ENCODE data around the gene STK32A. TPM values are rescaled to one million over a fixed set of nuclear protein-coding genes. Genes with fewer than 3 reads are reported as not detected.

The STK32A gene
- 0.28 and 0.61 TPM in 2 replicates for total RNA-seq
- long read RNA-seq, result 0 reads

DNA sequence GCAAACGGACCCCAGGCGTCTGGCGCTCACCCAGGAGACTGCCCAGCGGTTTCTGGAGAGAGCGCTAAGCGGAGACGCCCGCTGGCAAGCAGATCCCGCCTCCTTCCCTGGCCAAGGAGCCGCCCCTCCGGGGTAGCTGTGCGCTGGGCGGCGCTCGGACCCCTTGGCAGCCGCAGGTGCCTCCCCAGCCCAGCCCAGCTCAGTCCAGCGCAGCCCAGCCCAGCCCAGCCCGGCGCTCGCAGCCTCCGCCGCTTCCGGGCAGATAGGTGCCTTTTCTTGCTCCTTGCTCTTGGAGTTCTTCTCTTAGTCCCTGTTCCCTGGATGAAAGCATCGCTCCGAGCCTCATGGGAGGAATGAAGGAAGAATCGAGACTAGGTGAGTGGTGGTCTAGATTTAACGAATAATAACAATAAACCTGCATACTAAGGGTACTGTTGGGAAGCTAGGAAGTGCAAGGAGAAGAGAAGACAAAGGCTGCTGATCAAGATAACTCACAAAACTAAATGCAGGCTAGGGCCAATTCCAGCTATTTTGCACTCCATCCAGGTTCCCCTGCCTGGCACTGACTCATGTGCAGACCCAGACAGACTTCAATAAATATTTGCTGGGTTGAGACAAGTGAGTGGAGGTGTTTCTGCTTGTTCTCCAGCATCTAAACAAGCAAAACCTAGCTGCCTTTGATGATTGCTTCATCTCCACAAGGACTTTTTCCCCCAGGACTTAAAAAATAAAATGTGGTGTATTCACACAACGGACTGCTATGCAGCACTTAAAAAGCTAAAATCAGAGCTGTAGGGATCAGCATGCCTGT is at the start of gene STK32A:
STK32A (plus strand) TSS at position 202 of the 811 bp plus-strand sequence. CDS start 4,609 bp downstream, outside the sequence.
- Mint-ChIP-seq H3K27ac (ENCODE audit: unreplicated experiment) (no peak within 1 kb of the TSS), H3K36me3 (ENCODE audit: low read depth) (no peaks in the 10 kb centered on the region), H3K4me1 (peaks cover 4% of the 10 kb centered on the region), H3K9me3 (peaks cover 2% of the 10 kb centered on the region), H3K27me3 (ENCODE audit: low read depth) (peaks cover 78% of the 10 kb centered on the region), H3K4me3 (peak within 1 kb of the TSS; percentile 72)
- peak; percentile 48 for DNase-seq (ENCODE audit: low read depth, low spot score)
- TF ChIP-seq, protein P1, sequence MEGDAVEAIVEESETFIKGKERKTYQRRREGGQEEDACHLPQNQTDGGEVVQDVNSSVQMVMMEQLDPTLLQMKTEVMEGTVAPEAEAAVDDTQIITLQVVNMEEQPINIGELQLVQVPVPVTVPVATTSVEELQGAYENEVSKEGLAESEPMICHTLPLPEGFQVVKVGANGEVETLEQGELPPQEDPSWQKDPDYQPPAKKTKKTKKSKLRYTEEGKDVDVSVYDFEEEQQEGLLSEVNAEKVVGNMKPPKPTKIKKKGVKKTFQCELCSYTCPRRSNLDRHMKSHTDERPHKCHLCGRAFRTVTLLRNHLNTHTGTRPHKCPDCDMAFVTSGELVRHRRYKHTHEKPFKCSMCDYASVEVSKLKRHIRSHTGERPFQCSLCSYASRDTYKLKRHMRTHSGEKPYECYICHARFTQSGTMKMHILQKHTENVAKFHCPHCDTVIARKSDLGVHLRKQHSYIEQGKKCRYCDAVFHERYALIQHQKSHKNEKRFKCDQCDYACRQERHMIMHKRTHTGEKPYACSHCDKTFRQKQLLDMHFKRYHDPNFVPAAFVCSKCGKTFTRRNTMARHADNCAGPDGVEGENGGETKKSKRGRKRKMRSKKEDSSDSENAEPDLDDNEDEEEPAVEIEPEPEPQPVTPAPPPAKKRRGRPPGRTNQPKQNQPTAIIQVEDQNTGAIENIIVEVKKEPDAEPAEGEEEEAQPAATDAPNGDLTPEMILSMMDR (conservative IDR thresholded peaks at IDR 0.05), result no peak

DNA sequence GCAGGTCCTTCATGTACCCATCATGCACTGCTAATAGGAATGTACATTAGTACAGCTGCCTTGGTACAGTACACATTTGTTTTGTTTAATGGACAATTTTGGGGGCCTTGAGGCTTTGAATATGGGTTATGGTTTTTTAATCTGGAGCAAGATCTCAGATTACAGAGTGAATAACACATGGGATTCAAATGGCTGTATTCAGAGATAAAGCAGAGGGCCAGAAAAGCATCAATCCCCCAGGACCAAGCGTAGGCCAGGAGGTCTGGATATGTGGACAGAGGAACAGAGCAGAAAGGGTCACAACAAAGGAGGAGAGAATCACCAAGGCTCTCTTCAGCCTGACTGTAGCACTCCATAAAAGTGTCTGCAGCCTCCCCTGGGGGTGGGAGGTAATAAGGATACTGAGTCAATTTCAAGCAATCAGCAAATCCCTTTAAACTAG is 47.7 kb upstream of the STK32A start:
- no peak for DNase-seq (ENCODE audit: low read depth, low spot score)
- Mint-ChIP-seq H3K27ac (ENCODE audit: unreplicated experiment) (no peak overlapping the region), H3K4me3 (no peak overlapping the region), H3K9me3 (no peaks in the 10 kb centered on the region), H3K27me3 (ENCODE audit: low read depth) (no peaks in the 10 kb centered on the region), H3K4me1 (peaks cover 11% of the 10 kb centered on the region), H3K36me3 (ENCODE audit: low read depth) (no peaks in the 10 kb centered on the region)
- TF ChIP-seq, protein P1 (conservative IDR thresholded peaks at IDR 0.05), result no peak

DNA sequence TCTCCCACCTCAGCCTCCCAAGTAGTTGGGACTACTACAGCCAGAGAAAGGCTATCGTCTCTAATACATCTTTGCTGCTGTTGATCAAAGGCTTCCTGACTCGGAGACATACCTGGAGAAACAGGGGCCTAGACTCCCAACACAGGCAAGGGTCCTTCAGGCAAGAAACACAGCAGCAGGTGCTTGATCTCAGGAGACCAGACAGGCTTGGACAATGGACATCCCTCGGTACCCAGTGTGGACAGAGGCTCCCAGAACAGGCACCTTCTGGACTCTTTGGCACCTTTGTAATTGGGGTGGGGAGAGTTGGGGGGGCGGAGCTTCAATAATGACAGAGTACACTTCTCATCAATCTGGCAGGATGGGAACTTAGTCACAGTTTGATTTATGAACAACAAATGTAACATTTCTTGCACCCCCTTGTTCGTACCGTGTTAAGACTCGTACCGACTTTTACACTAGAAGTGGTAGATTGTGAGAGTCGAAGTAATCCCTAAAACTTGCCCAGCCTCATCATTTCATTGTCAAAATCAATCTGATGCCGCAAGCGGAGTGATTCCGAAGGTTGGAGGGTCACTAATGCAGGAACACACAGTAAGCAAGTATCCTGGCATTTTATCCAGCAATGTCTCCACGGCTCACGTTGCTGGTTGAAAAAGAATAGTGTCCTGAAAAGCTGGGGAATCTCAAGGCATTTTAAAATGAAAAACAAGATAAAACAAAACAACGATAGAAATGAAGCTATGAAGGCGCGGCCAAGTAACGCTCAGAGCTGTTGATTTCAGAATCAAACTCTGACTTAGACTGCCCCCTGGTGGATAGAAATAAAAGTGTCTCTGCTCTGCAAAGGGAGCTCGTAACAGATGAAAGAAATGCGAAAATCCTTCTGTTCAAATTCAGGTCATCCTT is 46.4 kb upstream of the STK32A start:
- H3K27ac Mint-ChIP-seq (ENCODE audit: unreplicated experiment), result no peak overlapping the region
- no peak overlapping the region for H3K4me3 Mint-ChIP-seq
- no peaks in the 10 kb centered on the region for H3K36me3 Mint-ChIP-seq (ENCODE audit: low read depth)
- peak; percentile 59 for DNase-seq (ENCODE audit: low read depth, low spot score)
- H3K27me3 Mint-ChIP-seq (ENCODE audit: low read depth), result no peaks in the 10 kb centered on the region
- no peaks in the 10 kb centered on the region for H3K9me3 Mint-ChIP-seq
- TF ChIP-seq, protein P1 (conservative IDR thresholded peaks at IDR 0.05), result peak; percentile 93
- H3K4me1 Mint-ChIP-seq, result peaks cover 11% of the 10 kb centered on the region

DNA sequence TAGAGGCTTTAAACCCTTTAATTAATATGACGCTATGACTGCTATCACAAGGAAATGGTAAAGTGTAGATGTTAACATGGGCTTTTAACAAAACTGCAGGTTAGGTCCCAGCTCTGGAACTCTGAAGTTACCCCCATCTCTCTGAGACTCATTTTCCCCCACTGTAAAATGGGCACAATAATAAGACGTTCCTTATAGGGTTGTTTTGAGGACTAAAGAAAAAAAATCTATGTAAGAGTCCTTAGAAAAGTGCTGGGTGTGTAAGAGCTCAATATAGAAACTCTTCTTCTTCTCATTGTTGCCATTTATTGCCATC is 45.8 kb upstream of the STK32A start:
- Mint-ChIP-seq H3K4me1 (peaks cover 11% of the 10 kb centered on the region), H3K27ac (ENCODE audit: unreplicated experiment) (no peak overlapping the region), H3K4me3 (no peak overlapping the region), H3K36me3 (ENCODE audit: low read depth) (no peaks in the 10 kb centered on the region), H3K27me3 (ENCODE audit: low read depth) (no peaks in the 10 kb centered on the region), H3K9me3 (no peaks in the 10 kb centered on the region)
- TF ChIP-seq, protein P1 (conservative IDR thresholded peaks at IDR 0.05), result no peak
- DNase-seq (ENCODE audit: low read depth, low spot score), result no peak

DNA sequence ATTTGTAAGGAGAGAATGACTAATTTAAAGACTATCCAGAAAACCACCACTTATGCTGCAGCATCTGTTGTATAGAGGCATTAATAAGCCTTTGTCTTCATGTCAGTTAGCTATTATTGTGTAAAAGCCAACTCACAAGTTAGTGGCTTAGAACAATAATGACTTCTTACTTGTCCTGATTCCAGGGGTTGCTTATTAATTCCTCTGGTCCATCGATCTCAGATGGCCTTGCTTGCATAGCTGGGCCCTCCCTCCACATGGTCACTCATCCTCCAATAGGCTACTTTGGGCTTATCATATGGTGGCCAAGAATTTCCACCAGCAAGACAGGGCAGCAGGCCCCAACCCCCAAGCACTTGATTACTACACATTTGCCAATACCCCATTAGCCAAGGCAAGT is 44.5 kb upstream of the STK32A start:
- DNase-seq (ENCODE audit: low read depth, low spot score), result no peak
- Mint-ChIP-seq H3K4me3 (no peak overlapping the region), H3K27me3 (ENCODE audit: low read depth) (no peaks in the 10 kb centered on the region), H3K36me3 (ENCODE audit: low read depth) (no peaks in the 10 kb centered on the region), H3K9me3 (no peaks in the 10 kb centered on the region), H3K27ac (ENCODE audit: unreplicated experiment) (no peak overlapping the region), H3K4me1 (peaks cover 11% of the 10 kb centered on the region)
- TF ChIP-seq, protein P1 (conservative IDR thresholded peaks at IDR 0.05), result no peak
